GM21360 (cell line): Measurements from ENCODE around the gene RTN4RL1.
A peak's percentile ranks its signal among the peaks of the same experiment; 100 is the strongest.

Experiments
- ATAC-seq: cut with Tn5 transposase; IDR thresholded peaks from one replicate; pipeline ENCODE4 v1.9.1; 2021; ENCODE audit warnings: mild to moderate bottlenecking, moderate library complexity; ENCODE audit not compliant: unreplicated experiment

RTN4RL1 gene

GRCh38 chr17:2025220-2025621 is at the start of gene RTN4RL1:
RTN4RL1 (minus strand) TSS chr17:2025334; CDS start chr17:2024865, 469 bp downstream.
- ATAC-seq, result no peak

GRCh38 chr17:2074919-2075318 is 49.8 kb upstream of the RTN4RL1 start:
- no peak for ATAC-seq

GRCh38 chr17:2071455-2072281 is 46.5 kb upstream of the RTN4RL1 start:
- ATAC-seq, result no peak

- no peak for ATAC-seq
Measured at GRCh38 chr17:2071024-2071385, 45.9 kb upstream of the RTN4RL1 start.

GRCh38 chr17:2070241-2071023 is 45.3 kb upstream of the RTN4RL1 start:
- peak; percentile 70 for ATAC-seq

- ATAC-seq, result no peak
Measured at GRCh38 chr17:2068519-2069051, 43.5 kb upstream of the RTN4RL1 start.

- ATAC-seq, result no peak
Measured at GRCh38 chr17:2068031-2068518, 42.9 kb upstream of the RTN4RL1 start.

- ATAC-seq, result no peak
Measured at GRCh38 chr17:2067608-2068024, 42.5 kb upstream of the RTN4RL1 start.

GRCh38 chr17:2067048-2067561 is 42.0 kb upstream of the RTN4RL1 start:
- ATAC-seq, result no peak

- ATAC-seq, result no peak
Measured at GRCh38 chr17:2065949-2066400, 40.8 kb upstream of the RTN4RL1 start.

GRCh38 chr17:2064980-2065785 is 40.0 kb upstream of the RTN4RL1 start:
- ATAC-seq, result no peak

- ATAC-seq, result no peak
Measured at GRCh38 chr17:2064520-2064971, 39.4 kb upstream of the RTN4RL1 start.

GRCh38 chr17:2064147-2064489 is 39.0 kb upstream of the RTN4RL1 start:
- no peak for ATAC-seq

GRCh38 chr17:2063261-2064146 is 38.4 kb upstream of the RTN4RL1 start:
- no peak for ATAC-seq

- no peak for ATAC-seq
Measured at GRCh38 chr17:2062571-2063183, 37.5 kb upstream of the RTN4RL1 start.

GRCh38 chr17:2061441-2061958 is 36.4 kb upstream of the RTN4RL1 start:
- no peak for ATAC-seq

- no peak for ATAC-seq
Measured at GRCh38 chr17:2060681-2061440, 35.7 kb upstream of the RTN4RL1 start.

- ATAC-seq, result no peak
Measured at GRCh38 chr17:2060385-2060658, 35.2 kb upstream of the RTN4RL1 start.
